Activated CD4-positive, CD25-positive, alpha-beta regulatory T cell treated with anti-CD3 and anti-CD28 coated beads, Interleukin-2, amount 50 U/mL, for 16 hours (primary cell): Measurements from ENCODE around the gene UNC119.

ENCODE experiments used
- DNase-seq: peaks from one replicate; pipeline ENCODE4 v3.0.0-alpha.2; 2020; ENCODE audit warnings: low read depth, low spot score

The UNC119 gene

GRCh38 chr17:28499364-28499664 is 53.1 kb downstream of the UNC119 start:
- no peak for DNase-seq

GRCh38 chr17:28498652-28499363 is 53.6 kb downstream of the UNC119 start:
- DNase-seq, result no peak

- DNase-seq, result no peak
These were observed 54.5 kb downstream of the UNC119 start for GRCh38 chr17:28497931-28498330.
